GM11168 (cell line): ENCODE measurements around the gene FHIT.
"Not testable (repeated sequence)": the region's sequence is repeated elsewhere in the genome, so short reads cannot be mapped to it uniquely, and the experiment has no call there.

Source experiments
- in situ Hi-C: fragments of 300-500 bp; cut with MboI; formaldehyde crosslinking; loops from one replicate; pipeline ENCODE4 v1.12.0; 2022; ENCODE audit warnings: low sequenced_read_pairs; ENCODE audit not compliant: unreplicated experiment

The FHIT gene

GRCh38 chr3:60954048-60954447 lies 297.2 kb downstream of the FHIT start:
- in situ Hi-C loops, result no loop called here

GRCh38 chr3:60953351-60953750 lies 297.9 kb downstream of the FHIT start:
- in situ Hi-C loops, result no loop called here

DNA sequence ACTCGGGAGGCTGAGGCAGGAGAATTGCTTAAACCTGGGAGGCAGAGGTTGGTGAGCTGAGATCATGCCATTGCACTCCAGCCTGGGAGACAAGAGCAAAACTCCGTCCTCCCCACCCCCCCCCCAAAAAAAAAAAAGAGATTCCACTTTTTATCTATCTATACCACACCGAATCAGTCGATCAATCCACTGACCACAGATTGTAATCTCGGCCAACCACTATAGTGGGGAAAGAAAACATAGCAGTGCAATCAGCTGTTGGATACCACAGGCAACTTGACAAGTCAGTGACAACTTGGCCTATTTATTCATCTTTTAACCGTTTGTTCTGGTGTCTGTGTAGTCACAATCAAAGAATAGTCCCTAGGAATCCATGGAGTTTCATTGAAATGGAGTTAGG lies 299.2 kb downstream of the FHIT start:
- in situ Hi-C loops, result no loop called here

GRCh38 chr3:60949146-60949545 lies 302.1 kb downstream of the FHIT start:
- in situ Hi-C loops, result no loop called here

DNA sequence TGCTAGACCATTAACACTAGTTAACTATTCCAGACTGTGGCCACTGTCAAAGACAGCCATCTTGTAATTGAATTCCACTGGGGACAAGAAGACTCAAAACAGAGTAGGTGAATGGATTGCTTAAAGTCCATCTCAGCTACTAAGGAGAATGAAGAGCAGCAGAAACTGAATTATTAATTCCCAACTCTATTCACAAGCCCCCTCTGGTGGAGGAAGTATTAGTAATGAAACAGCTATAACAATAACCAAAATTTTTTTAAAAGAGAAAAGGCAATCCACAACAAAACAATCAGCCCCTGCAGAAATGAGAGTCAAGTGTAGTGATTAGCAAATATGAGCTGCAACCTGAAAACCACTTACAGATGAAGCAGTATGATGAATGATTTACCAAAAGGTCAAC lies 302.8 kb downstream of the FHIT start:
- in situ Hi-C loops, result no loop called here

GRCh38 chr3:60935709-60936108 lies 315.5 kb downstream of the FHIT start:
- in situ Hi-C loops, result no loop called here

- in situ Hi-C loops, result no loop called here
Measured at GRCh38 chr3:60933824-60934223, 317.4 kb downstream of the FHIT start.

GRCh38 chr3:60932643-60933042 lies 318.6 kb downstream of the FHIT start:
- in situ Hi-C loops, result no loop called here

DNA sequence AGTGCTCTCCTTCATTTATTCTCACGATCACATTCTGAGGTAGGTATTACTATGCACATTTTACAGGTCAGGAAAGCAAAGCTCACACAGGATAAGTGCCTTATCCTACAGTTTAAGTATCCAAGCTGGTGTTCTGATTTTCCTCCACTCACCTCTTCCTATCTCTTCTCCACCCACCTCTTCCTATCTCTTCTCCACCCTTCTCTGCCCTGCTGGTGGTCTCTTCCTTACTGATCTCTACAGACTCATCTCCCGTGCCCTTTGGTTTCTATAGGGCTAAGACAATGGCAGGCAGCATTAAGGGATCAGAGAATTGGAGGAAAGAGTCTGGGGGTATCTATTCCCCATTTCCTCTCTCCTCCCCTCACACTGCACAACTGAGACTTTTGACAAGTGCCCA lies 319.1 kb downstream of the FHIT start:
- in situ Hi-C loops, result no loop called here

DNA sequence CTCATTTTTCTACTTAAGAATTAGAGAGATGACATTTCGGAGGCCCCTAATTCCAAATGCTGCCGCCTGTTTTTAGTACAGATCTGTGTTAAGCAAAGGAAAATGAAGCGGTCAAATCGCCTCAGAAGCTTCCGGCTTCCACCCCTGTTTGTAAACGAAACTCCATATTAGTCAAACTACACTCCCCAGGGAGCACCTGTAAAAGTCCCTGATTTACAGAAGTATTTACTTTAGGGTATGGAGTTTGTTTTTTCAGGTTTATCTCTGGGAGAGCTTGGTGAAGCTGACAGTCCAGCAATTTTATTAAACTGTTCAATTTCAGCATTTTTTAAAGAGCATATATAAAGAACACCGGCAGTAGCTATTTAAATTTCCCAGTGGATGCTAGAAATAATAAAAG lies 319.8 kb downstream of the FHIT start:
- in situ Hi-C loops, result no loop called here

- in situ Hi-C loops, result no loop called here
Measured at GRCh38 chr3:60920519-60920918, 330.7 kb downstream of the FHIT start.

- in situ Hi-C loops, result no loop called here
Measured at GRCh38 chr3:60919296-60919695, 332.0 kb downstream of the FHIT start.

GRCh38 chr3:60917141-60917540 lies 334.1 kb downstream of the FHIT start:
- in situ Hi-C loops, result no loop called here

- in situ Hi-C loops, result no loop called here
Measured at GRCh38 chr3:60916546-60916945, 334.7 kb downstream of the FHIT start.

DNA sequence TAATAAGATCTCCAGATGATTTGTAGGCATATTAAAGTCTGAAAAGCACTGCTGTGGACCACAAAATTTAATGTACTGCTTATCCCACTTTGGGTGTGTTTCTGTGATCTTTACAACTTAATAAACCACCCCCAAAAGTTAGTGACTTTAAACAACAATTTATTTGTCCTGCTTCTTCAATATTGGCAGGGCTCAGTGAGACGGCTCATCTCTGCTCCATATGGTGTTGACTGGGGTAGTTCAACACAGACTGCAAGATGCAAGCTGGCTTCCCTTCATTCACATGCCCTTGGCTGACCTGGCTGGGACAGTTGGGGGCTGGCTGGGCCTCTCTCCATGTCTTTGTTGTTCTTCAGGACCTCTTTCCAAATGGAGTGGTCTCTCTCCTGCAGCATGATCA lies 337.8 kb downstream of the FHIT start:
- in situ Hi-C loops, result no loop called here

GRCh38 chr3:60912876-60913275 lies 338.4 kb downstream of the FHIT start:
- in situ Hi-C loops, result no loop called here

DNA sequence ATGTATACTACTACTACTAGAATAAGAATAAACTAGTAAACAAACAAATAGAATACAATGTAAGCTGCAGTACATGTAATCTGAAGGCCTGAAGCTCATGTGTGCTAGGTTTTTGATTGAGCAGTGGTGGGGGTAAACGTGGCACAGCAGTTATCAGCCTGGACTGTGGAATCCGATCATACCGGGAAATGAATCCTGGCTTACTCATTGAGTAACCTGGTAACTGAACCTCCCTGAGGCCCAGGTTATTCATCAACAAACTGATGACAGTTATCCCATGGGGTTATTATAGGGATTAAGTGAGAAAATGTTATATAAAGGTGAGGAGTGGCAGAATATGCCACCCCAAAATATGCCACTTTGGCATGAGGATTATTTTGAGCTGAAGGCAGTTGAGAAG lies 339.1 kb downstream of the FHIT start:
- in situ Hi-C loops, result no loop called here

- in situ Hi-C loops, result no loop called here
Measured at GRCh38 chr3:60909526-60909925, 341.7 kb downstream of the FHIT start.

DNA sequence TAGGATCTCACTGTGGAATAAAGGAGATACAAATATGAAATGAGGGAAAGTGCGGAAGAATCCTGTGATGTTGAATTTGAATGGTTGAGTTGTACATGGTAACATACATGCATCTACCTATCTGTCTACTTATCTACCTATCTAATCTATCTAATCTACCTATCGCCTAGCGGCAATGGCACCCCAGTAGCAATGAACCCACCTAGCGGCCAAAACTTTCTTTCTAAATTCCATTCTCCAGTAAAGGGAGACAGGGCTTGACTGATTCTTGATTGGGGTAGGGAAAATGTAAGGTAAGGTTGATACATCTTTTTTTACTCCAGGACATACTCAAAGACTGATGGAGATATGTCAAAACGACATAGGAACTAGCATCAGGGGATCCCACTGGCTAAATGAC lies 345.0 kb downstream of the FHIT start:
- in situ Hi-C loops, result no loop called here

DNA sequence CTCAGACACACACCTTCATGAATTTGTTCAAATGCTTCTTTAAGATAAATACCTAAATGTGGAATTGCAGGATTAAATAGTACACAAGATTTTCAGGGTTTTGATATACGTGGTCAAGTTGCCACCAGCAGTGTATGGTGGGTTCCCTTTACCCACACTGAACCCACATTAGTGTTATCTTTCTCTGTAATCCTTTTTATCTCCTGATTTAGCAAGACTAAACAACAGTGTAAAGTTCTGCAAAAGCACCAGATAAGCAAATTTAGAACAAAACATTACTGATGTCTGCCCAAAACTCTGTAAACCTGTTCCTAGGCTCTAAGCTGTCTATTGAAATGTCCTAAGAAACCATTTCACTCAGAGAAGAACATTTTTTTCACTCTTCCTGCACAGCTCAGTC lies 352.9 kb downstream of the FHIT start:
- in situ Hi-C loops, result no loop called here

DNA sequence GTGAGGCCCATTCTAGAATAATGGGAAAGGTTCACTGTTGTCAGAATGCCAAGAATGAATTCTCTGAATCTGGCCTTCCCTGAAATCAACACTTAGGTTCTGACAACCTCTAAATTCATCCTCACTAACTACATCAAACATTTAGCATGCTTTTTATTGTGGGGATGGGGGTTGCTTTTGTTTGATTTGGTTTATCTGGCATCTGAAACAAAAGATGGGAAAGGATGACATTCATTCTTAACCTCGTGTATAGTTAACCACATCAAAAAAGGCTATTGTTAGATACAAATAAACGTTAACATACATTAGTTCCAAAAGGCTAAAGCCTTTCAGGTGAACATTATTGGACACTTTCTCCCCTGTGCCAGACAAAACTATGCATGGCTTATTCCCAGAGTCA lies 357.3 kb downstream of the FHIT start:
- in situ Hi-C loops, result no loop called here

DNA sequence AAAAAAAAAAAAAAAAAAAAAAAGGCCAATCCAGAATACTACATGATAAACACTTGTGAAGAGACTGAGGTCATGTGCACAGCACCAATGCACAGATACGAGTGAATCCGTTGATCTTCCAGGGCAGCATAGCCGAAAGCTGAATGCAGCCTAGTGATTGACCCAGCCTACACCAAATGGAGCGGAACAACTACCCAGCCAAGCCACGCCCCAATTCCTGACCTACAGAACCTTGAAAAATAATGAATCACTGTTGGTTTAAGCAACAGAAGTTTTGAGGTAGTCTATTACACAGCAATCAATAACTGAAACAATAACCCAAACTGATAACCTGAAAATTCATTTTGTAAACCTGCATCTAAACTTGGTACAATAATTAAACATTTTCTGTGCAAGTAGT lies 361.0 kb downstream of the FHIT start:
- in situ Hi-C loops, result no loop called here

DNA sequence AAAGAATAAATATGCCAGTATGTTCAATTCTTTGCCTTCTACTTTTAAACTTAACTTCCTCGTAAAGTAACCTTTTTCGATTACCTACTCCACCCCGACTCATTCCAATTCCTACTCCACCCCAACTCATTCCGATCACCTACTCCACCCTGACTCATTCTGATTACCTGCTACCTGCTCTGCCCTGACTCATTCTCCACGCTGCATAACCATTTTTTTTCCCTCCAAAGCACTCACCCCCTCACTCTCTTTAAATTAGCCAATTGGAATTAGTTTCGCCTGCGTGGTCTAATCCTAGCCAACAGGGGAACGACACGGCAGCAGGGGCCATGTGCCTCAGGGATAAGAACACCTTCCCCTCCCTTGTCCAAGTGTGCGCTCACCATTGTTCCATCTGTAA lies 362.3 kb downstream of the FHIT start:
- in situ Hi-C loops, result not testable (repeated sequence)
